ENCODE measurements around the gene FLOT2. TPM values are rescaled to one million over a fixed set of nuclear protein-coding genes. Genes with fewer than 3 reads are reported as not detected.

FLOT2 gene, protein sequence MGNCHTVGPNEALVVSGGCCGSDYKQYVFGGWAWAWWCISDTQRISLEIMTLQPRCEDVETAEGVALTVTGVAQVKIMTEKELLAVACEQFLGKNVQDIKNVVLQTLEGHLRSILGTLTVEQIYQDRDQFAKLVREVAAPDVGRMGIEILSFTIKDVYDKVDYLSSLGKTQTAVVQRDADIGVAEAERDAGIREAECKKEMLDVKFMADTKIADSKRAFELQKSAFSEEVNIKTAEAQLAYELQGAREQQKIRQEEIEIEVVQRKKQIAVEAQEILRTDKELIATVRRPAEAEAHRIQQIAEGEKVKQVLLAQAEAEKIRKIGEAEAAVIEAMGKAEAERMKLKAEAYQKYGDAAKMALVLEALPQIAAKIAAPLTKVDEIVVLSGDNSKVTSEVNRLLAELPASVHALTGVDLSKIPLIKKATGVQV
- polyA plus RNA-seq (2013, experiment 1 of 2): 113 TPM
- polyA plus RNA-seq (2013, experiment 2 of 2): 99.1 TPM

DNA sequence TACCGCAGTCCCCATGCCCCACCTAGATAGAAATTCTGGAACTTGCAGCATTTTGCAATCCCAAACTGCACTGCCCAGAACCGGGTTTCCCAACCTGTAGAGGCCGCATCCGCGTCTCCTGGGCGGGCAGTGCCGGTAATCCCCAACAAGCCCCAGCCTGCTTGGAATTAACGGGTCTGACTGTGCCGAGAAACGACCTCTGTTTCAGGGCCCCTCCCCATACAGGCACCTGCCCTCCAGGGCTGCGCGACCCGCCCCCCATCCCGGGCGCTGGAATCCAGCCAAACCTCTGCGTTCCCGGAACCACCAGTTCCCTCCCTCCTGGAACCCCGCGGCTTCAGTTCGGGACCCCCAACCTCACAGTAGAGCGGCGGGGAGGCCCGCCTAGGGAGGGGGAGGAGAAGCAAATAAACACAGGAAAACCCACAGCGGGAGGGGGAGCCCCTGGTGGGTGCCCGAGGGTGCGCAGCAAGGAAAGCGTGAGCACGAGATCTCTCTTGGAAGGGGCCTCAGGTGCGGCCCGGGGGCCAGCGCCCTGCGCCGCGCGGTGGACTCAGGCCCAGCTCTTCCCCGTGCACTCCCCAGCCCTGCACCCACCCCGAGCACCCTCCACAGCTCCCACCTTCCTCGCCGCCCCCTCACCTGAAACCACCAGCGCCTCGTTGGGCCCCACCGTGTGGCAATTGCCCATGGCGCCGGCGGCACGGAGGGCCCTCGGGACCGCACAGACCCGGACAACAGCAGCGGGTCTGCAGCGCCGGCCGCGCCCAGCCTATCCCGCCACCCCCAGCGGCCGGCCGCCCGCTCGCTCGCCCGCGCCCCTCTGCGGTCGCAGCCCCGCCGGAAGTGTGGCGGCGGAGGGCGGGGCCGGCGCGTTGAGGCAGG, at the start of gene FLOT2:
Gene FLOT2, minus strand, starts transcription at position 850 of the 885 bp plus-strand sequence. Its CDS starts 159 bp downstream, at position 691.
- H3K4me1 ChIP-seq (ENCODE audit: control insufficient read depth, insufficient read depth, low read length, poor library complexity, severe bottlenecking): peaks cover 21% of the 10 kb centered on the region
- H3K27ac ChIP-seq (ENCODE audit: low read depth, low read length, severe bottlenecking): no peak within 1 kb of the TSS
- H3K9me3 ChIP-seq (ENCODE audit: control insufficient read depth, low read length): no peaks in the 10 kb centered on the region
- peaks cover 27% of the 10 kb centered on the region for H3K36me3 ChIP-seq (ENCODE audit: control insufficient read depth, insufficient read depth, low read length)
- WGBS, 2 experiments (ENCODE audit: insufficient coverage in 2 of 2): 0 to 1% methylated on average over 43 to 53 of the region's 73 CpGs
- H3K4me3 ChIP-seq (ENCODE audit: extremely low read depth, insufficient read depth, low read length, poor library complexity, severe bottlenecking): peak within 1 kb of the TSS; percentile 96

DNA sequence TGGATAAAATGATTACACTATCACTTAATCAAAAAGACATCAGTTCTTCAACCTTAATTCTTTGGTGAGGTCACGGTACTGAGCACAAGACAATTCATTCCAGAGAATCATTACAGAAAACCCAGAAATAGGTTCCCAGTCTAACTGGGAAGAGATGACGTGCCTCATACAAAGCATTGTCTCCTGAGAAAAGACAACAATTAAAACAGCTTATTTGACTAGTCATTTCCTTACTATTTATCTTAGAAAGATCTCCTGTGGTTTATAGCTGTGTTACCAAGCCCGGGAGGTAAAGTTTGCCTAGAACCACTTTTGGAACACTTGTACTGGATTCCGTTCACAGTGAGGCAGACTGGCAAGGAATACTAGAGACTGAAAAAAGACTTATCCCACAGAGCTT, 48.7 kb upstream of the FLOT2 start:
- H3K4me1 ChIP-seq (ENCODE audit: control insufficient read depth, insufficient read depth, low read length, poor library complexity, severe bottlenecking): peaks cover 14% of the 10 kb centered on the region
- 97 to 100% methylated on average over 4 of the region's 4 CpGs for WGBS, 2 experiments (ENCODE audit: insufficient coverage in 2 of 2)
- H3K9me3 ChIP-seq (ENCODE audit: control insufficient read depth, low read length): no peaks in the 10 kb centered on the region
- no peak overlapping the region for H3K4me3 ChIP-seq (ENCODE audit: extremely low read depth, insufficient read depth, low read length, poor library complexity, severe bottlenecking)
- H3K36me3 ChIP-seq (ENCODE audit: control insufficient read depth, insufficient read depth, low read length): peaks cover 62% of the 10 kb centered on the region
- peak overlapping the region; percentile 11 for H3K27ac ChIP-seq (ENCODE audit: low read depth, low read length, severe bottlenecking)

DNA sequence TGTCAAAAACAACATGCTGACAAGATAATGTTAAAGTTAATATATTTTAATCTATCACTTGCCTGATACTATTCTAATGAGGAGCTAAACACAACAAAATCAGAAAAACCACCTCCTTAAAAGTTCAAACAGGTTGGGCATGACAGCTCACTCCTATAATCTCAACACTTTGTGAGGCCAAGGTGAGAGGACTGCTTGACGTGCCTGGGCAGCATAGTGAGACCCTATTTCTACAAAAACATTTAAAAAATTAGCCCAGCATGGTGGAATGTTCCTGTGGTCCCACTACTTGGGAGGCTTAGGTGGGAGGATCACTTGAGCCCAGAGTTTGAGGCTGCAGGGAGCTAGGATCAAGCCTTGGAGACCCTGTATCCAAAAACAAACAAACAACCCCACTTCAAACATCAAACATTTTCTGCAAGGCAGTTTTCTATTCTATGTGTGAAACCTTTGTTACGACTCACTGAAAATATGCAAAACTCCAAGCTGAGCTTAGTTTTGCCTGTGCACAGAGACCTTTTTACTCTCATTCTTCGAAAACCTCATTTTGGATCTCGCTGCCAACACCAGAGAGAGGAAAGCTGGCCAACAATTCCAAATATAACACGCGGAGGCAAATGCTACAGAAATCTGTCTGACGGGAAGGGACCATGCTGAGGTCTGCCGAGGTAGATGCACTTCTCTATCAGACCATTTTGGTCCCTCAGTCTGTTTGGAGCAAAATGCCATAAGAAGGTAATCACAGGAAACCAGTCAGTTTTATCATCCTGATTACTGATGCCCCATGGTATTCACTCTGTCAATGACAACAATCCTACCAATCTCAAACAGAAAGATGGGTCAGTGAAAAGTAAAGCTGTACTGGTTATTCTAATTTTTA, 47.6 kb upstream of the FLOT2 start:
- 92 to 93% methylated on average over 7 of the region's 8 CpGs for WGBS, 2 experiments (ENCODE audit: insufficient coverage in 2 of 2)
- H3K4me3 ChIP-seq (ENCODE audit: extremely low read depth, insufficient read depth, low read length, poor library complexity, severe bottlenecking): no peak overlapping the region
- H3K27ac ChIP-seq (ENCODE audit: low read depth, low read length, severe bottlenecking): no peak overlapping the region
- peaks cover 62% of the 10 kb centered on the region for H3K36me3 ChIP-seq (ENCODE audit: control insufficient read depth, insufficient read depth, low read length)
- H3K9me3 ChIP-seq (ENCODE audit: control insufficient read depth, low read length): no peaks in the 10 kb centered on the region
- peaks cover 14% of the 10 kb centered on the region for H3K4me1 ChIP-seq (ENCODE audit: control insufficient read depth, insufficient read depth, low read length, poor library complexity, severe bottlenecking)

DNA sequence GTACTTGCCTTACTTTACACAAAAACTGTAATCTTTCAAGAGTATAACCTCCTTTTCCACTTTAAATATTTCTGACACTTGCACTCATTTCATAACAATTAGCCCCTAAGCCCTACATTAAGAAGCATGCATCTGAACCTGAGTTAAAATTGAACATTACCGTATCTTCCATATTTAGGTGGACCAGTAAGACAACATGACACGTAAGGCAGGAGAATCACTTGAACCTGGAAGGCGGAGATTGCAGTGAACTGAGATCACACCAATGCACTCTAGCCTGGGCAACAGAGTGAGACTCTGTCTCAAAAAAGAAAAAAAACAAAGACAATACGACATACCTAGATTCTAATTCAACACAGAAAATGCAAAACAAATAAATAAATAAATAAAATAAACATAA, 46.8 kb upstream of the FLOT2 start:
- Histone ChIP-seq H3K36me3 (ENCODE audit: control insufficient read depth, insufficient read depth, low read length) (peaks cover 66% of the 10 kb centered on the region), H3K4me3 (ENCODE audit: extremely low read depth, insufficient read depth, low read length, poor library complexity, severe bottlenecking) (no peak overlapping the region), H3K27ac (ENCODE audit: low read depth, low read length, severe bottlenecking) (no peak overlapping the region), H3K4me1 (ENCODE audit: control insufficient read depth, insufficient read depth, low read length, poor library complexity, severe bottlenecking) (peaks cover 14% of the 10 kb centered on the region), H3K9me3 (ENCODE audit: control insufficient read depth, low read length) (no peaks in the 10 kb centered on the region)
- WGBS, 2 experiments (ENCODE audit: insufficient coverage in 2 of 2): 95% methylated on average over 3 of the region's 4 CpGs; no CpG with 5 or more reads in 1 of the 2 experiments

DNA sequence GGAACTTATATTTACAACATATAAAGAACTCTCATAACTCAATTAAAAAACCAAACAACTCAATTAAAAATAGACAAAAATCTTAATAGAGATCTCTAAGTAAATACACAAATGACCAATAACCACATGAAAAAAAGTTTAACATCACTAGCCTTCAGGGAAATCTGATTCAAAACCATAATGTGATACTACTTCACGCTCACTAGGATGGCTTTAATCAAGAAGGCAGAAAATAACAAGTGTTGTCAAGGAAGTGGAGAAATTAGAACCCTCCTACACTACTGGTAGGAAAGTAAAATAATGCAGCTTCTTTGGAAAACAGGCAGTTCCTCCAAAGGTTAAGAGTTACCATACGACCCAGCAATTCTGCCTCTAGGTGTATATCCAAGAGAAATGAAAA, 45.4 kb upstream of the FLOT2 start:
- peaks cover 9% of the 10 kb centered on the region for H3K4me1 ChIP-seq (ENCODE audit: control insufficient read depth, insufficient read depth, low read length, poor library complexity, severe bottlenecking)
- H3K4me3 ChIP-seq (ENCODE audit: extremely low read depth, insufficient read depth, low read length, poor library complexity, severe bottlenecking): no peak overlapping the region
- H3K9me3 ChIP-seq (ENCODE audit: control insufficient read depth, low read length): no peaks in the 10 kb centered on the region
- no peak overlapping the region for H3K27ac ChIP-seq (ENCODE audit: low read depth, low read length, severe bottlenecking)
- 100% methylated on average over 1 of the region's 2 CpGs; no CpG with 5 or more reads in 1 of the 2 experiments for WGBS, 2 experiments (ENCODE audit: insufficient coverage in 2 of 2)
- H3K36me3 ChIP-seq (ENCODE audit: control insufficient read depth, insufficient read depth, low read length): peaks cover 67% of the 10 kb centered on the region

DNA sequence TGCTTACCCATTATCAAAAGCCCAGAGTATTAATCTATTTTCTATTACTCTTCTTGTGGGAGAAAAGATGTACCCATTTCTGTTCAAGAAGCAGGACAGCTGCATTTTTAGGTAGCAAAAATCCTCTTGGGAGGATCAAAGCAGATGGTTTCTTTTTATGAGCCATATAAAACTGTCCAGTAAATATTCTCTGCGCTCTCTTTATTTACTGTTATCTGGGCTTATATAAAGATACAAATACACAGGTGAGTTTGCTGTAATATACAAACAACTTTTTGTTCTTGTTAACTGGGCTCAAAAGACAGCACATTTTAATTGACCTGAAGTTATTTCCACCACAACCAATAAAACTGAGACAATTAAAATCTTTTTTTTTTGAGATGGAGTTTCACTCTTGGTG, 43.7 kb upstream of the FLOT2 start:
- H3K36me3 ChIP-seq (ENCODE audit: control insufficient read depth, insufficient read depth, low read length): peaks cover 51% of the 10 kb centered on the region
- H3K4me3 ChIP-seq (ENCODE audit: extremely low read depth, insufficient read depth, low read length, poor library complexity, severe bottlenecking): no peak overlapping the region
- H3K9me3 ChIP-seq (ENCODE audit: control insufficient read depth, low read length): no peaks in the 10 kb centered on the region
- no peak overlapping the region for H3K27ac ChIP-seq (ENCODE audit: low read depth, low read length, severe bottlenecking)
- WGBS, 2 experiments (ENCODE audit: insufficient coverage in 2 of 2): no CpG with 5 or more reads among the region's 1 CpG
- H3K4me1 ChIP-seq (ENCODE audit: control insufficient read depth, insufficient read depth, low read length, poor library complexity, severe bottlenecking): peaks cover 2% of the 10 kb centered on the region

DNA sequence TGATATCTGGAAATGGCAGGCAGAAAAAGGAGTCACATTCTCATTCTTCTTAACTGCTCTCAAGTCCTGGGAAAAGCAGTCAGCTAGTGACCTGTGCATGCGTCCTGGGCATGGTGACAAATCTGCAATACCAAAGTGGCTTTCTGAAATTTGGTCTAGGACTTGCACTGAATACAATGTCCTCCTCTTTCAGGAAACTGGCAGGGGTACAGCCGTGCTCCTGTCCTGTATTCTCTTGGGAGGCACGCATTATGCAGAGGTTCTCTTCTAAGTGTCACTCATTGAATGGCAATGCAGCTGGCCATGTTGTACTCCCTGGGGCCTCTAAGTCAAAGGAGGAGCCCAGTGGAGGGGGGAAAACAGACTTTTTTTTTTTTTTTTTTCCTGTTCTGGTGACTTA, 43.1 kb upstream of the FLOT2 start:
- peaks cover 7% of the 10 kb centered on the region for H3K4me1 ChIP-seq (ENCODE audit: control insufficient read depth, insufficient read depth, low read length, poor library complexity, severe bottlenecking)
- WGBS, 2 experiments (ENCODE audit: insufficient coverage in 2 of 2): 71 to 81% methylated on average over 3 of the region's 3 CpGs
- no peak overlapping the region for H3K27ac ChIP-seq (ENCODE audit: low read depth, low read length, severe bottlenecking)
- peaks cover 52% of the 10 kb centered on the region for H3K36me3 ChIP-seq (ENCODE audit: control insufficient read depth, insufficient read depth, low read length)
- no peaks in the 10 kb centered on the region for H3K9me3 ChIP-seq (ENCODE audit: control insufficient read depth, low read length)
- H3K4me3 ChIP-seq (ENCODE audit: extremely low read depth, insufficient read depth, low read length, poor library complexity, severe bottlenecking): no peak overlapping the region

DNA sequence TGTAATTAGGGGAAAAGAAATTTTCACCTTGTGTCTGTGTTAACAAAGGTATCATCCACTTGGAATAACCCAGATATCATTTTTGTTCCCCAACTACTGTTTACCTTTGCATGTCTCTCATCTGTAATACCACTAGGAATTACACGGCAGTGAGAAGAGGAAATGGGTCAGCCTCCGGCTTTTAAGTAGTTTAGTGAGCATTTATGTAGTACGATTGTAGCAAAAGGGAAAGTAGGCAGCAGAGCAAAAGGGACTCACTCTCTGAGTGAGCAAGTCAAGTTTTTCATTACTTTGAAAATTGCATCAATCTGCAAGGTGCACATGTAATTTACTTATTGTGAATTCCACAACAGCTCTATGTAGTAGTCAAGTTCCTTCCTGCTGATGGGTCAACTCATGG, 42.6 kb upstream of the FLOT2 start:
- H3K4me3 ChIP-seq (ENCODE audit: extremely low read depth, insufficient read depth, low read length, poor library complexity, severe bottlenecking): no peak overlapping the region
- no peak overlapping the region for H3K27ac ChIP-seq (ENCODE audit: low read depth, low read length, severe bottlenecking)
- H3K36me3 ChIP-seq (ENCODE audit: control insufficient read depth, insufficient read depth, low read length): peaks cover 51% of the 10 kb centered on the region
- H3K4me1 ChIP-seq (ENCODE audit: control insufficient read depth, insufficient read depth, low read length, poor library complexity, severe bottlenecking): peaks cover 7% of the 10 kb centered on the region
- WGBS, 2 experiments (ENCODE audit: insufficient coverage in 2 of 2): 100% methylated on average over 2 to 3 of the region's 3 CpGs
- H3K9me3 ChIP-seq (ENCODE audit: control insufficient read depth, low read length): no peaks in the 10 kb centered on the region

DNA sequence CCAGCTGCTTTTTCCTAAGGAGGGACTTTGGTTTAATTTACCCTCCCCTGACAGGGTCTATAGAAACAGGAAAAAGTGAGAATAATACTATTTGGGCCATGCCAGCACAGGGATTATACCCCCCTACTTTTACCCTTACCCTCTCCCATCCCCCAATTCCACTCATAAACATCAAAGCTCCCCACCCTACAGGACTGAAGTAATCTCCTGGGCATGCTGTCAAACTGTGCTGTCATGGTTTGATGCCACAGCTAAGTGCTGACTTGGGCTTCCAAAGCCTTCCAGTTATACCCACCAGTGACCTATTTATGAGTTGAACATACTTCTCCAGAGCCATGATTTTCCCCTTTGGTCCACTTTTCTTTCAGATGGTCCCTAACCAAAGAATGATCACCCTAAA, 41.0 kb upstream of the FLOT2 start:
- Histone ChIP-seq H3K9me3 (ENCODE audit: control insufficient read depth, low read length) (no peaks in the 10 kb centered on the region), H3K4me1 (ENCODE audit: control insufficient read depth, insufficient read depth, low read length, poor library complexity, severe bottlenecking) (peaks cover 7% of the 10 kb centered on the region), H3K4me3 (ENCODE audit: extremely low read depth, insufficient read depth, low read length, poor library complexity, severe bottlenecking) (no peak overlapping the region), H3K36me3 (ENCODE audit: control insufficient read depth, insufficient read depth, low read length) (peaks cover 51% of the 10 kb centered on the region), H3K27ac (ENCODE audit: low read depth, low read length, severe bottlenecking) (no peak overlapping the region)

DNA sequence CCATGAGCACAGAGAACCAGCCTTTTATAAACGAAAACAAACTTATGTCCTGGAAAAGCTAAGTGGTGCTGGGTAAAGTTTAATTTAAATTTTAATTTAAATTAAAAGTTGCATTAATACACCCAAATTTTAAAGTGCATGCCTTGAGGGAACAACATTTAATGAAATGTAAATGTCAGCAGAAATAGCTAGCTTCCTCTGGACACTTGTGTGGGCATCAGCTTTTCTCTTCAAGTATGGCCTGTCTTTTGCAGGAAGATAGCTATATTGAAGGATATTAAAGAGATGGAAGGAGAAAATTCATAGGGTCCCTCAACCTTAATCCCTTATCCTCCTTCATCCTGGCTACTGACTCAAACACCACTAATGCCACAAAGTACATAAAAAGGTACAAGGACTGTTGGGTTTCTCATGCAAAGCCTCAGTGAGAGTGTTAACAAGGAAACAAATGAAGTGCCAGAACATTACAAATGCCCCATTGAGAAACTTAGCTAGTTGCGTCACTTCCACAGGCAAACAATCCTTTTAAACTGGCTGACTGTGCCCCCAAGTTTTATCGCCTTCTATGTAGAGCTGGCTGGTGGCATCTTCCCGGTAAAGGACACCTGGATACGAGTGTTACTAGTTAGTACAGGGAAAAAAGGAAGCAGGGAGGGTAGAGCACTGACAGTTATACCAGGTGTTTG, 39.7 kb upstream of the FLOT2 start:
- Histone ChIP-seq H3K9me3 (ENCODE audit: control insufficient read depth, low read length) (no peaks in the 10 kb centered on the region), H3K36me3 (ENCODE audit: control insufficient read depth, insufficient read depth, low read length) (peaks cover 46% of the 10 kb centered on the region), H3K4me3 (ENCODE audit: extremely low read depth, insufficient read depth, low read length, poor library complexity, severe bottlenecking) (no peak overlapping the region), H3K27ac (ENCODE audit: low read depth, low read length, severe bottlenecking) (no peak overlapping the region), H3K4me1 (ENCODE audit: control insufficient read depth, insufficient read depth, low read length, poor library complexity, severe bottlenecking) (peaks cover 7% of the 10 kb centered on the region)
- WGBS, 2 experiments (ENCODE audit: insufficient coverage in 2 of 2): 83 to 96% methylated on average over 2 to 3 of the region's 5 CpGs
